Hippocampal formation (tissue), 2 donors: ENCODE data around the gene TRDMT1.

Source experiments
- DNase-seq, 2 donors: peaks; one replicate each; lab custom pipeline; 2025; lab: John Stamatoyannopoulos, UW

Gene TRDMT1

GRCh38 chr10:17210361-17210760, 8.9 kb upstream of the TRDMT1 start:
- no peak for DNase-seq

GRCh38 chr10:17209881-17210280, 8.4 kb upstream of the TRDMT1 start:
- no peak for DNase-seq

- no peak for DNase-seq
Measured at GRCh38 chr10:17209302-17209701, 7.8 kb upstream of the TRDMT1 start.

- no peak for DNase-seq
Measured at GRCh38 chr10:17208476-17208875, 7.0 kb upstream of the TRDMT1 start.

DNA sequence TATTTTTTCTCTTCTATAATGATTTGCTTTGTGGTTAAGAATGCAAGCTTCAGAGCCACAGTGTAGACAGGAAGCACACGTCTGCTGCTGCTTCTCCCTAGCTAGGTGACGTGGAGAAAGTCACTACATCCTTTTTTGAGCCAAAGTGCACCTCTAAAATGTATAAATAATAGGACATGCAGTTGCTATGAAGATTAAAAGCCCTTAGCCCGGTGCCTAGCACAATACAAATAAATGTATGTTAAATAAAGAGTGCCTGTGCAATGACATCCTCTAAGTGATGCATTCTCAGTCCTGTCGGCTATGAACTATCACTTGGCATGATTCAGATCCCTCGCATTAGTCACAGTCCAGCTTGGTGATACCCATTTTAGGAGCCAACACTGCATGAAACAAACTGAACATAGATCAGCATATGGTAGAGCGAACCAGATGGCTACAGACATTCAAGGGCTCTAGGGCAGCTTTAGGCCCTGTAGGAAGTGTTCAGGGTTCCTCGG, 4.8 kb upstream of the TRDMT1 start:
- no peak for DNase-seq

DNA sequence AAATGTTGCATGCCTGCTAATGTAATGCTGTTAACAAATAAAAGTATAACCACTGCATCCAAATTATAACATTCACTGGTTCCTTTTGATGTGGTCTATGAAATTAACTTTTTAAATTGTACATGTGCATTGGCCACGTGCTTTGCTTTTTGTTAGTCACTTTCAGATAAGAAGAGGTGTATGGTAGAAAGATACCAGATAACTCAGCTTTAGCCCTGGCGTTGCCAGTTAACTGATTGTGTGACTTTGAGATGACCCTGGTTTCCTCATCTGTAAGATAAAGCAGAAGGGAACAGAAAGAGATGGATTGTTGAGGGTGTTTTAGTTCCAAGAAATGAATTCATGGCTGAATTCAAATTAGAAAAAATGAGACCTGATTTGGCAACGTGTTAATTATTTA, 1.9 kb upstream of the TRDMT1 start:
- no peak for DNase-seq

GRCh38 chr10:17202999-17203398, 1.5 kb upstream of the TRDMT1 start:
- no peak for DNase-seq

DNA sequence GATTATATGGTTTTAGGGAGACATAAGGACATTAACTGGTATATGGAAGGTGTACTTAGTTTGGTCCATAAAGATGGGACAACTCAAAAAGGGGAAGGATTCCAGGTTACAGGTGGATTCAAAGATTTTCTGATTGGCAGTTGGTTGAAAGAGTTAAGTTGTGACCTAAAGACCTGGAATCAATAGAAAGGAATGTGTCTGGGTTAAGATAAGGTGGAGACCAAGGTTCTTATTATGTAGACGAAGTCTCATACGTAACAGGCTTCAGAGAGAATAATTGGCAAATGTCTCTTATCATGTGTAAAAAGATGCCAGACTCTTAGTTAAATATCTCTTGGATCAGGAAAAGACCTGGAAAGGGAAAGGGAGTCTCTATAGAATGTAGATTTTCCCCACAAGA, 1.0 kb upstream of the TRDMT1 start:
- DNase-seq = no peak

- no peak for DNase-seq
Measured at GRCh38 chr10:17201794-17202116, 283 bp upstream of the TRDMT1 start.

DNA sequence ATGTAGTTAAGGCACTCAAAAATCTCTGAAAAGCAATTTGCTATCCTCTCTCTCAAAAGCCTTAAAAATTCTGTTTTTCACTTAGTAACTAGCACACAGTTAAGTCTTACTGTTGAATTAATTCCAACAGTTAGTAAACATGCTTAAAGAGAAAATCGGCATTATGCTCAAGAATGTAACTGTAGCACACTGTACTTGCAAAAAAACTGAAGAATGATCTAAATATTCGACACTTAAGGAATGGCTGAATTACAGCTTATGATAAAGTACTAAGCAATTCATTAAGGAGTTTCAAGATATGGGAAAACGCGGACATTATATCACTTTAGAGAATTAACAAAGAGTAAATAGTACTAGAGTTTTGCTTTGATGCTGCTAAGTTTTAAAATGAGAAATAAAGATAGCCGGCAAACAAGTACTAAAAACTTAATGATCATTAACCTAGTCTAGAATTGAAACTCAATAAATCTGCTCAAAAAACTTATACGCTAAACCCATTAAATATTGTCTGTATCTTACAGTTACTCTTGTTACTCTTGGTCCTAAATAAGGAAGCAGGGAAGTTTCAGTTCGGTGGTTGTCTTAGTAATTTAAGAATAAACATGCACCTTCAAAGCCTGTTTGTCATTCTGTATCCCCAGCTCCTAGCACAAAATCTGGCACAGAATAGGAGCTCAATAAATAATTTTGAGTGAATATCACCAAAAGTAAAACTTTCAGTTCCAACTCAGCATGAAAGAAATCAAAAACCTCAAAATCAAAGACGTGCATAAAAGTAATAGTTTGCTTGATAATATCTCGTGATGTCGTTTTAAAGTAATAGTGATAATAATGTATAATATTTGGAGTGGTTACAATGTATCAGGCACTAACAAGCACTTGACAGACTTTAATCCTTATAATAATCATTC, 1.2 kb downstream of the TRDMT1 start:
- no peak for DNase-seq

DNA sequence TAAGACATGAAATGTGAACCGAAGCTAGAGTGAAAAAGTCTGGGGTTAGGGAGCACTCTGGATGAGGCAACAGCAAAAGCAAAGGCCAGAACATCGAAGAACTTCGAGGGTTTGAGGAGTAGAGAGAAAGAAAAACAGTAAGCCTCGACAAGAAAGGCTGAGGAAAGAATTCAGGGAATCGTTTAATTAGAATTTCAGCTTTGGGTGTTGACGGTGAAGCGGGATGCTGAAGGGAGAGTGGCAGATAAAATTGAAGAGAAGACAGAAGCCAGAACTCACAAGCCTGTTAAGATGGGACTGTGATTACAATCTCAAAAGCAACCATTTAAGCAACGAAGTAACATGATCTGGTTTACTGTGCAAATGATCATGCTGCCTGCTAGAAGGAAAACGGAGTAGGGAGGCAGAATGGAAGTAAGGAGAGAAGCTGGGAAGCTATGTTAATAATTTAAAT, 2.1 kb downstream of the TRDMT1 start:
- no peak for DNase-seq

- no peak for DNase-seq
Measured at GRCh38 chr10:17196573-17196972, 4.9 kb downstream of the TRDMT1 start.

DNA sequence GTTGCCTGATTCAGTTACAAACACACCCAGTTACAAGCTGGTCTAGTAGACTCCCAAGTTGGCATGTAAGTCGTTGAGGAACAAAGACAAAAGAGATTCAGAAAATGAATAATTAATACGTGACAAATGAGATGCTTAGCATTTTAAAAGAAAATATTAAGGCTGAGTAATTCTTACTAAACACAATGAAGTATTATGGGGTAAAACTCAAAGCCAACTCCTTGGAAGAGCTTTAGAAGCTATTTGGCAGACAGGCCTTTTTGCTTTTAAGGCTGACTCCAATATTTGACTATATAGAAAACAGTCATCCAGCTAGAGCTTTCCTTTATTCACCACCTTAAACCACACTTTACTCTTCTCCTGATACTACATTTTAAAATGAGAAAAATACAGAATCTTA, 5.4 kb downstream of the TRDMT1 start:
- DNase-seq = no peak

DNA sequence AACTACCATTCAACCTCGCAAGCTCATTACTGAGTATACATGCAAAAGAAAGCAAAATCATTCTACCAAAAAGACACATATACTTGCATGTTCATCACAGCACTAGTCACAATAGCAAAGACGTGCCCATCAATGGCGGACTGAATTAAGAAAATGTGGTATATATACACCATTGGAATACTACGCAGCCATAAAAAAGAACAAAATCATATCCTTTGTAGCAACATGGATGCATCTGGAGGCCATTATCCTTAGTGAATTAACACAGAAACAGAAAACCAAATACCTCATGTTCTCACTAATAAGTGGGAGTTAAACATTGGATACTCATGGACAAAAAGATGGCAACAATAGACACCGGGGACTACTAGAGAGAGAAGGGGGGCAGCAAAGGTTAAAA, 6.4 kb downstream of the TRDMT1 start:
- DNase-seq = no peak

DNA sequence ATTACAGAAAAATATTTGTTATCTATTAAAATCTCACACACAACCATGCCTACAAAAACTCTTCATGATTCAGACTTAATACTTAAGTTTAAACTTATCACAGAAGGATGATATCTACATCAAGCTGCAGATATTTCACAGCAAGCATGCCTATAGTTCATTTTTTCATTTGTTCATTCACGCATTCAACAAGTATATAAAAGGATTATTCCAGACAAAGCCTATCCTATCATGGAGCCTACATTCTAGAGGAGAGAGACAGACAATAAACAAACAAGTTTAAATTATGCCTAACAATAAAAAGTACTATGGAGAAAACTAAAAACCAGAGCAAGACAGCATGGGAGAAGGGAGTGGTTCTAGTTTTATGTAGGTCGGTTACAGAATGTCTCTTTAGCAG, 10.9 kb downstream of the TRDMT1 start:
- no peak for DNase-seq

DNA sequence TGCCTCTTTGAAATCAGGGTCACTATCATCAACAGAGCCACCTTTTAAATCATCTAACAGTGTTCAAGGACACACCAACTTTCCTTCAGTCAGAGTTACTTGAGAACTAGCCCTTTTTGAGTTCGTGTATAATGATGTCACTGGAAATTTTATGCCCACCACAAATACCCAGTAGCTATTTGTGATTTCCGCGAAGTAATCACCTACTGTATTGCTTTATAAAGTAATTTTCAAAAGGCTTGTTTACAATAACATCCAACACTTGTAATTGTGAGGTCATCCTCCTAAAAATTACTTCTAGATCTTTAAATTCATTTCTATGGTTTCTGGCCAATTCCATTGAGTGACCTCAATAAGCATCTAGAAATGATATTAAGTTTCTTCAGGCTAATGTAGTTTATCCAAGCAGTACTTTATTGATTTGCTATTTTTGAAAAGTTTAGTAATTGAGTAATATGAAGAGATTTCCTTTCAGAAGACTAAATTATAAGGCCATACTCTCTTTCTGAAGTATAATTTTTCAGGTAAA, 12.8 kb downstream of the TRDMT1 start:
- no peak for DNase-seq

DNA sequence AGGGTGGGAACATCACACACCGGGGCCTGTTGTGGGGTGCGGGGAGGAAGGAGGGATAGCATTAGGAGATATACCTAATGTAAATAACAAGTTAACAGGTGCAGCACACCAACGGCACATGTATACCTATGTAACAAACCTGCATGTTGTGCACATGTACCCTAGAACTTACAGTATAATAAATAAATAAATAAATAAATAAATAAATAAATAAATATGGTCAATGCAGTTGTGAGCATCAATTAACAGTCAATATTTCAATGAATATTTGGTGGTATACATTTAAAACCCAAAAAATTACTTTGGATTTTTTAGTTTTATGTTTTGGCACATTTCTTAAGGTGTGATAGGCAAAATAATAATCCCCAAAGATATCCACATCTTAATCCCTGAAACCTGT, 15.6 kb downstream of the TRDMT1 start:
- no peak for DNase-seq

DNA sequence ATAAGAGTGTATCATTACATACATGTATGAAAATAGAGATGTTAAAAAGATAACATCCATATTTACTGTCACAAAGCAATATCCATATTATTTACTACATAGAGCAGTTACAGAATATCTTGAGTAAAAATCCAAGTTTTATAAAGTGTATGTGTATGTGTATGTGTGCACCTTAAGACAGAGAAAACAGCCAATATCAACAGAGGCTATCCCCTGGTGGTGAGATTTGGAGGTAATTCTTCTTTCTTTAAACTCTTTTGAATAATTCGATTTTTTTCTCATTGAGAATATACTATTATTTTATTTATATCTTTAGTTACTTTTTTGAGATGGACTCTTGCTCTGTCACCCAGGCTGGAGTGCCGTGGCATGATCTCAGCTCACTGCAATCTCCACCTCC, 18.4 kb downstream of the TRDMT1 start:
- no peak for DNase-seq

GRCh38 chr10:17181751-17182150, 19.7 kb downstream of the TRDMT1 start:
- DNase-seq = no peak

DNA sequence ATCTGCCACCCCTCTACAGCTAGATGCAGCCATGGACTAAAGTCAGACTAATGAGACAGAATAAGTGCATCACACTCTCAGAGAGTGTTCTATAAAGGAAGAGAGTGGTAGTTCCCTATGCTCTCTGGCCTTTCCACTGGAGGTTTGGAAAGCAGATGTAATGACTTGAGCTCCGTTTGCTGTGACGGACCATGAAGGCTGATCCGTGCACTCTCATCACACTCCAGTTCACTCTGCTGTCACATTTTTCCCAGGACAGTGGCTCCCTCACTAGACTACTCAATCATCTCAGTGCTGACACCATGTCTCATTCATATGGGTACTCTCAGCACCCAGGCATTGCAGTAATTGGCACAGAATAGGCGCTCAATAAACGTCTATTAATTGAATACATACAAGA, 20.4 kb downstream of the TRDMT1 start:
- DNase-seq = no peak

GRCh38 chr10:17179002-17179401, 22.5 kb downstream of the TRDMT1 start:
- DNase-seq = no peak

DNA sequence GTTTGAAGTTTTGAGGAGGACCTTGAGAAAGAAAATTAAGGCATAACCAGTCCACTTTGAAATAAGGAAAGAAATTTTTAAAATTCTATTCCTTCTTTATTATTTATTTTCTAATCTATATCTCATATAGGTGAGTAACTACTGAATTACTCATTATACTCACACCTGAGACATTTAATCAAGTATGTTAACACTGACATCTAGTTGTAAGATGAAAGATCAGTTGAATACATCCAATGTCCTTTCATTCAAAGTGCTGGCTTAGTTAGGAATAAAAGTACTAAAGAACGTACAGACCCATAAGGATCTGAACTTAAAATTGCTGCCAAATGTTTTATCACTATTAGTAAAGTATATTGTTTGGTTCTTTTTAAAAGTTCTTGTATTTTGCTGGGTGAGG, 23.5 kb downstream of the TRDMT1 start:
- no peak for DNase-seq

DNA sequence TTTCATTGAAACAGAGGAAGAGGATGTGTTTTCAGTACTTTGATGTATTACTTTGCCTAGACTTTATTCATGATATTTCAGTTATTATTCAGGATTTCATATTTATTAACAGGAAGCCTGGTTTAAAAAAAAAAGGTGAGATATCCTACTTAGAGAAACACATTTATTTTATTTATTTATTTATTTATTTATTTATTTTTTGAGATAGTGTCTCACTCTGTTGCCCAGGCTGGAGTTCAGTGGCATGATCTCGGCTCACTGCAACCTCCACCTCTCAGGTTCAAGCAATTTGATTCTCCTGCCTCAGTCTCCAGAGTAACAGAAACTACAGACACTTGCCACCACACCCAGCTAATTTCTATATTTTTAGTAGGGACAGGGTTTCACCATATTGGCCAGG, 24.5 kb downstream of the TRDMT1 start:
- no peak for DNase-seq

GRCh38 chr10:17176091-17176490, 25.4 kb downstream of the TRDMT1 start:
- DNase-seq = no peak
